HG03378 (cell line): Measurements from ENCODE around the gene MAP3K3.

Experiments used
- ATAC-seq: cut with Tn5 transposase; IDR thresholded peaks from one replicate; pipeline ENCODE4 v1.9.1; 2021; ENCODE audit warnings: mild to moderate bottlenecking, moderate library complexity; ENCODE audit not compliant: unreplicated experiment

The MAP3K3 gene

DNA sequence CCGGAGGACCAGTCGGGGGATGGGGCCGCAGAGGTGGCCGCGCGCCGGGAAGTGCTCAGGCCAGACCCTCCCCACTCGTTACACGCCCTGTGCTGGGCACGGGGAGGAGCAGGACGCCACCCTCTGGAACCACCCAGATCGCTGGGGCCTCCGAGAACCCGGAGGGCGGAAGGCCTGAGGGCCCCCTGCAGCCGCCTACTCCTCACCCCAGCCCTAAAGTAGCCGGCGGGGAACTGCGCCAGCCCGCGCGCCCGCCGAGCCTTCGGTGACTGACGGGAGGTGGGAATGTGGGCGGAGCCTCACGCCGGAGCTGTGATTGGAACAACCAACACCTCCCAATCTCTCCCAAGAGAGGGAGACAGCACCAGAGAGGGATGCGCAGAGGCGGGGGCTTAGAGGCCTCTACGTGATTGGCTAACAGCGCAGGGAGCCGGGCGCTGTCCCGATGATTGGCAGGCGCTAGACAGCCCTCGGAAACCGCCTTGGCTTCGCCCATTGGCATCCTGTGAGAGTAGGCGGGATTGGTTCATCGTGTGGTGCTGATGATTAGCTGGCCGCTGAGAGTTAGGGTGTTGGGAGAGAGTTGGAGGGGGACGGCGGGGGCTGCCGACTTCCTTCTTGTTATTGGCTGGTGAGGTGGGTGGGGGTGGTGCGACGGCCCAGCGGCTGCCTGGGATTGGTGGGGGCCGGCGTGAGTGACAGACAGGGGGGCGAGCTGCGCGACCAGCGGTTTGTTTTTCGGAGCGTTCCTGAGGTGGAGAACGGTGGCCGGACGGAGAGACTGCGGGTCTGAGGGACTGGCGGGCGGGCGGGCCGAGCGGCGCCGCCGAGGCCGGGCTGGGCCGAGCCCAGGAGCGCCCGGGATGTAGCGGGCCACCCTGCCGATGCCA, at the start of gene MAP3K3:
MAP3K3 (plus strand) TSS at position 734 of the 890 bp plus-strand sequence. CDS start 343 bp downstream, outside the sequence.
- peak; percentile 92 for ATAC-seq

DNA sequence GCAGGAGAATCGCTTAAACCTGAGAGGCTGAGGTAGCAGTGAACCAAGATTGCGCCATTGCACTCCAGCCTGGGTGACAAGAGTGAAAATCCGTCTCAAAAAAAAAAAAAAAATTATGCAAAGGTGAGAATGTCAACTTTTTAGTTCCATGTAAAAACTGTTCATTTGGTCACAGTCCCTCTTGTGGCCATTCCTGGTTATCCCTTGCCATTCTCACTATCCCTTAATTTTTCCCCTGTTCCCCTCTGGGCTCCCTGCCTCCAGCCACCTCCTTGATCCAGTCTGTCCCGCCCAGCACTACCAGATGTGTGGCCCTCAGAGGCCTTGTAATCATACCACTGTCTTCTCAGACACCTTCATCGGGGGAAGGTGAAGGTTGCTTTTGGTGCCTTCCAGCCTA, 48.6 kb upstream of the MAP3K3 start:
- ATAC-seq, result no peak

DNA sequence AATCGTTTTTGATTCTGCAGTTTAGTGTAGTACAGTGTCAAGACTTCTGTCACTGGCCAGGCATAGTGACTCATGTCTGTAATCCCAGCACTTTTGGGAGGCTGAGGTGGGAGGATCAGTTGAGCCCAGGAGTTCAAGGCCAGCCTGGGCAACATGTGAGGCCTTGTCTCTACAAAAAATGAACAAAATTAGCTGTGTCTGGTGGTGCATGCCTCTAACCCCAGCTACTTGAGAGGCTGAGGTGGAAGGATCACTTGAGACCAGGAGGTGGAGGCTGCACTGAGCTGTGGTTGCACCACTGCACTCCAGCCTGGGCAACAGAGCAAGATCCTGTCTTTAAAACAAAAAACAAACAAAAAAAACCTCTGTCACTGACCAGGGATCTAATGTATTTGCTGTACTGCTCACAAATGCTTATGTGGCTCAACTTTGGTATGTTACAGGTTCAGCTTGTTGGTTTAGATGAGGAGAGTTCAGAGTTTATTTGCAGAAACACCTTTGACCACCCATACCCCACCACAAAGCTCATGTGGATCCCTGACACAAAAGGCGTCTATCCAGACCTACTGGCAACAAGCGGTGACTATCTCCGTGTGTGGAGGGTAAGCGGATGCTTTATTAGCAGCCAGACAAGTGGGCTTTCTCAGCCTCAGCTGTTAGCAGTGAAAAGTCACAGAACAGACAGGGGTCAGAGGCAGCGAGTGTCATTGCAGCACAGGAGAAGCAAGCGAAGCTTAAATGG, 44.0 kb upstream of the MAP3K3 start:
- no peak for ATAC-seq

GRCh38 chr17:63578769-63579111, 43.5 kb upstream of the MAP3K3 start:
- ATAC-seq, result no peak

GRCh38 chr17:63579633-63580032, 42.6 kb upstream of the MAP3K3 start:
- no peak for ATAC-seq

DNA sequence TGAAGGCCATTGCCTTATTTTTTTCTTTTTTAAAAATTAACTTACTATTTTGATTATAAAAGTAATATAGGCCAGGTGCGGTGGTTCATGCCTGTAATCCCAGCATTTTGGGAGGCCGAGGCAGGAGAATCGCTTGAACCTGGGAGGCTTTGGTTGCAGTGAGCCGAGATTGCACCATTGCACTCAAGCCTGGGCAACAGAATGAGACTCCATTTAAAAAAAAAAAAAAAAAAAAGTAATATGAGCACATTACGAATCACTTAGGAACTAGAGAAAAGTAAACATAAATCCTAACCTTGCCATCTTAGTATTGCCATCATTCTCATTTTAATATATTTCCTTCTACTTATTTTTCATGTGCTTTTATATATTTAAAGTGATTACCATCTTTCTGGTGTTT, 34.4 kb upstream of the MAP3K3 start:
- no peak for ATAC-seq

DNA sequence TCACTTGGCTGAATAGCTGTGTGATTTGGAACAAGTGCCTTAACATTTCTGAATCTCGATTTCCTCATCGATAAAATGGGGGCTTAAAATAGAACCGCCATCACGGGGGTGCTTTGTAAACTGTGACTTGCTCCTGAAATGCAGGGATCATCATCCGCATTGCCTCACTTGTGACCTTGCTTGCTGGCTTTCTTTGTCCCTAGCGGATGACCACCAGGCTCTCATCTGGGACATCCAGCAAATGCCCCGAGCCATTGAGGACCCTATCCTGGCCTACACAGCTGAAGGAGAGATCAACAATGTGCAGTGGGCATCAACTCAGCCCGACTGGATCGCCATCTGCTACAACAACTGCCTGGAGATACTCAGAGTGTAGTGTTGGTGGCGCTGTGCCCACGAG, 33.4 kb upstream of the MAP3K3 start:
- ATAC-seq, result no peak

DNA sequence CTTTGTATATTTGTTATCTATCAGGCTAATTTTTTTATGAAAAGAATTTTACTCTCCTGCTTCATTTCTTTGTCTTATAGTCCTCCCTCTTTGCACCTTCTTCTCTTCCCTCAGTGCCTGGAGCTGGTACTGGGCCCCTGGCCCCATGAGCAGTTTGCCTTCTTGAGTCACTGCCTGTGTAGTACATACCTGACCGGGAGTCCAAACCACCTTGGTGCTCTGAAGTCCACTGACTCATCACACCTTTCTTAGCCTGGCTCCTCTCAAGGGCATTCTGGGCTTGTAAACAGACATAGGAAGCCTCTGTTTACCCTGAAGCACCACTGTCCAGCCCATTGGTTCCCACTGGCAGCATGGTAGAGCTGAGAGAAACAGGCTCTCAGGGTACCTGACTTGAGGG, 32.6 kb upstream of the MAP3K3 start:
- ATAC-seq, result no peak

DNA sequence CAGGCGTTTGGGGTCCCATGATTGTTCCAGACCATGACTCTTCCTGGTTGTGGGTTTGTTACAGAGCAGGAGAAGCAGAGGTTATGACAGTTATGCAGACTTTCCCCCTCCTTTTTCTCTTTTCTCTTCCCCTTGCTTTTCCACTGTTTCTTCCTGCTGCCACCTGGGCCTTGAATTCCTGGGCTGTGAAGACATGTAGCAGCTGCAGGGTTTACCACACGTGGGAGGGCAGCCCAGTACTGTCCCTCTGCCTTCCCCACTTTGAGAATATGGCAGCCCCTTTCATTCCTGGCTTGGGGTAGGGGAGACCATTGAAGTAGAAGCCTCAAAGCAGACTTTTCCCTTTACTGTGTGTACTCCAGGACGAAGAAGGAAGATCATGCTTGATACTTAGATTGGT, 29.4 kb upstream of the MAP3K3 start:
- no peak for ATAC-seq

DNA sequence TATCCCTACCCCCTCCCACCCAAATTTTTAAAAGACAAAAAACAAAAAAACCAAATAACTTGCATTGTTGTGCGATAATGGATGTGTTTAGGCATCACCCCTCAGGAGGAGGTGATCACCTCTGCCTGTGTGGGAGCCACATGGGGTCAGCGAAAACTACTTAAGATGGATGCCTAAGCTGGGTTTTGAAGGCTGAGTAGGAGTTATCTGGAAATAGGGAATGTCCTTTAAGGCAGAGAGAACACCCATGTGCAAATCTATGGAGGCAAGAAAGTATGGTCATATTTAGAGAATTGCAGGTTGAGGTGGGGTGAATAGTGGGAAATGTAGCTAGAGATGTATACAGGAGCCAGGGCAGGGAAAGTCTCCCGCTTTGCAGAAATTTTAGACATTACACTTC, 27.1 kb upstream of the MAP3K3 start:
- ATAC-seq, result no peak

GRCh38 chr17:63596856-63597586, 25.2 kb upstream of the MAP3K3 start:
- ATAC-seq, result no peak

DNA sequence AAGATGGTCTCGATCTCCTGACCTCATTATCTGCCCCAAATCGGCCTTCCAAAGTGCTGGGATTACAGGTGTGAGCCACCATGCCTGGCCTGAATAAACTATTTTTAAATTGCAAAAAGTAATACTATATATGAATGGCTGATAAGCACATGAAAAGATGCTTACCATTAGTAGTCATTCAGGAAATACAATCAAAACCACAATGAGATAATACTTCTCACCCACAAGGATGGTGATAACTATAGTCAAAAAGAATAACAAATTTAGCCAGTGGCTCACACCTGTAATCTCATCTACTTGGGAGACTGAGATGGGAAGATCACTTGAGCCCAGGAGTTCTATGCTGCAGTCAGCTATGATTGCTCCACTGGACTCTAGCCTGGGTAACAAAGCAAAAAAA, 23.9 kb upstream of the MAP3K3 start:
- no peak for ATAC-seq

DNA sequence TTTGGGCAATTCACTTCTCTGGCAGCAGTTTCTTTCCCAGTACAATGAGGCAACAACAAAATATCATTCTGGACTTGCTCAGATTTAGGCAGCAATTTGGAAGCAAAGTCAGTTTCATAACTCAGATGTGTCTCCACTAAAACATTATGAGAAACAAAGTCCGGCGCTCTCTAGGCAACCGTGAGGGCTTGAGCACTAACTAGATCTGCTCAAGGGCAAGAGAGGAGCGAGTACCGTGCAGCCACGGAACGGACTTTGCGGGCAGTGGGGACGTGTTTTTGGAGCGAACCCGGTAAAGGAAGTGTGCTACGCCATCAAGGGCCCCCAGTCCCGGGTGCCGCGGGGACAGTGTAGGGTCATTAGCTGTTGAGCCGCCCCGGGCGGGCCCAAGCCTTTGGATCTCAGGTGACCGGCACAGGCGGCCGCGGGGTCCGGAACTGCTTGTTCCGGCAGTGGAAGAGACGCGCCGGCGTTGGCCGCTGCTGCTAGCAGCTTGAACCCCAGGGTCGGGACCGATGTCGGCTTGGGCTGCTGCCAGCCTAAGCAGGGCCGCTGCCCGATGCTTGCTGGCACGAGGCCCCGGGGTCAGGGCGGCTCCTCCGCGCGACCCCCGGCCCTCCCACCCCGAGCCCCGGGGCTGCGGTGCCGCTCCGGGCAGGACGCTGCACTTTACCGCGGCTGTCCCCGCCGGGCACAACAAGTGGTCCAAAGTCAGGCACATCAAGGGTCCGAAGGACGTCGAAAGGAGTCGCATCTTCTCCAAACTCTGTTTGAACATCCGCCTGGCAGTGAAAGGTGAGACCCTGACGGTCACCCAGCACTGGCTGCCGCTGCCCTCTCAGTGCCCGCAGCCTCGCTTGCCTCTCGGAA, 21.4 kb upstream of the MAP3K3 start, which contains the start of gene TACO1:
TACO1 (plus strand) TSS at position 327 of the 870 bp plus-strand sequence; CDS start at position 516, 189 bp downstream.
- ATAC-seq, result peak; percentile 88

GRCh38 chr17:63601439-63602371, 20.5 kb upstream of the MAP3K3 start:
- ATAC-seq, result no peak

GRCh38 chr17:63609816-63610573, 12.2 kb upstream of the MAP3K3 start:
- ATAC-seq, result no peak

GRCh38 chr17:63610854-63611253, 11.4 kb upstream of the MAP3K3 start:
- ATAC-seq, result no peak

DNA sequence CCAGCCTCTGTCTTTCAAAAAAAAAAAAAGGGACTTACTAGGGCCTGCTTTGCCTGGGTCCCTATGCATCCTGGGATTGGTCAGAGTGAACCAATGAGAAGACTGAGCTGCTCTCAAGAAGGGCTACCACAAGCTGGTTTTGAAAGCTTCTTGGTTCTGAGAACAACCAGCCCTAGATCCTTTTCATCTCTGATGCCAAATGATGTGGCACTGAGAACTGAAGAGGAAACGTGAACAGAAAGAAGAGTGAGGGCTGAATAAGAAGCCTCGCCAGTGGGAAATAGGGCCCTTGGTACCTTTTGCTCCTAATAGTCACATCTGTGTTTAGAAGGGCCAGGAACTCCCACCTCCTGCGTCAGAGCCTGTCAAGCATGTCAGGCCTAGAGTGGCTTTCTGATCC, 10.9 kb upstream of the MAP3K3 start:
- no peak for ATAC-seq

DNA sequence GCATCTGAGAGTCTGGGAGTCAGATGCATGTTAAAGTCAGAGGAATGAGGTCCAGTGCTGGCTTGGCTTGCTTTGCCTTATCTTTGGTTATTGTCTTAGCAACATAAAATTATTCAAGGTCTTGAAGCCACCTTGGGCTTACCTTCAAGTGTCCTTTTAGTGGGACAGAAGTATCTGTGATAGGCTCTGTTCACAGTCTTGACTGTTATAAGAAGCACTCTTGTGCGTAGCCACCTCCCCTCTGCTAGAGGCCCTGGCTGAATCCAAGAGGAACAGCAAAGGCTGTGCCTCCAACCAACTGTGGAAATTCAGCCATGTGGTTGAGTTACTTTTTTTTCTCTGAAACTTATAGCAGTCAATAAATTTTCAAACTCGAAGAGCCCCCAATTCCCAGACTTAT, 8.6 kb upstream of the MAP3K3 start:
- ATAC-seq, result no peak

- ATAC-seq, result no peak
Observed at GRCh38 chr17:63621229-63621683, 961 bp upstream of the MAP3K3 start.
